Measurements from ENCODE around the gene UPF3A. TPM values are rescaled to one million over a fixed set of nuclear protein-coding genes. Genes with fewer than 3 reads are reported as not detected.
"Not testable (repeated sequence)": the region's sequence is repeated elsewhere in the genome, so short reads cannot be mapped to it uniquely, and the experiment has no call there.

Gene UPF3A
- total RNA-seq, 1 donor from 2014 or later: 26.2 TPM

DNA sequence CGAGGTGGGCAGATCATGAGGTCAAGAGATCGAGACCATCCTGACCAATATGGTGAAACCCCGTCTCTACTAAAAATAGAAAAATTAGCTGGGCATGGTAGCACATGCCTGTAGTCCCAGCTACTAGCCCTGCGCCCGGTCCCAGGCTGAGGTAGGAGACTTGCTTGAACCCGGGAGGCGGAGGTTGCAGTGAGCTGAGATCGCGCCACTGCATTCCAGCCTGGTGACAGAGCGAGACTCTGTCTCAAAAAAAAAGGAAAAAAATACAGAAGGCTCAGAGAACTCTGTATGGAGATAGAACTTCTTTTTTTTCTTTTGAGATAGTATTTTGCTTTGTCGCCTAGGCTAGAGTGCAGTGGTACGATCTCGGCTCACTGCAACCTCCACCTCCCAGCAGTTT, 17.1 kb upstream of the UPF3A start:
- ATAC-seq: not testable (repeated sequence)

DNA sequence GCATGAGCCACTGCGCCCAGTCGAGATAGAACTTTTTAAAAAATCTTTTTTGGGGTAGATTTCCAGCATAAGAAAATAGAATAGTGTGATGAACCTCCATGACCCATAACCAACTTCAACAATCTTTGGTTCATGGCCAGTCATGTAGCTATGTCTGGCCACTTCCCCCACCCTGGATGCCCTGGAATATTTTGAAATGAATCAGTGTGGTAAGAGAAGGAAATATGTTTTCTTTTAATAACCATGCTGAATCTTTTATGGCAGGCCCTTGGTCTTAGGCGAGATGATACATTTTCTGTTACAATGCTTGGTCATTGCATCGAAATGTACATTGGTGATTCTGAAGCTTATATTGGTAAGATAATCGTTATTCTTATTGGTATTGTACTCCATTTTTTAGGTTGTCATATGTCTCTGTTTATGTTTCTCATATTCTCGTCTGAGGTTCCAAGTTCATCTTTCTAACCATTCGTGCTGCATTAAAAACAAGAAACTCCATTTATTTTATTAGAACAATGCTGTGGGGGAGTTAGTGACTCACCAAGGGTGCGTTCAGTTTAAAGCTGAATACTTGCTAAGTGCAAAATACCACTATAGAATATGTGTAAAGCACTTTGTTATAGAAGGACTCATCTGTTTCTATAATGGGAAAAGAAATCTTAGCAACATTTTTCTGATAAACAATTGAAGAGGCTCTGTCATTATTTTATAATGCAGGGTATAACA, 16.4 kb upstream of the UPF3A start:
- no peak for ATAC-seq

DNA sequence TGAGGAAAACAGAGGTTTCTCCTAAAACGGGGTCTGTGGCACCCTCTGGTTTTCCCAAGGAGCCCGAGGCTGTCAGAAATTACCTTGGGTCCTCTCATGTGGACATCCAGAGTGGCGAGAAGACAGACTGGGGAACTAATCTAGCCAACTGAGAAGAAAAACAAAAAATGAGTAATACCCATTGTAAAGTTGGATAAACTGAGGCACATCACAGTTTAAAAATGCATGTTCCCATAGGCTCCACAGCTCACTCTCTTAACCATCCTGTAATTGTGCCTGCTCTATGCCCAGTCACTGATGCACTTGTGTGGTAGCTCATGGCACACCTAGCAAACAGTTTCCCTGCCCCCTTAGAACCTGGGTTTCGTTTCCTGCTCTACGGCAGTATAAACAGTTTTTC, 15.2 kb upstream of the UPF3A start:
- no peak for ATAC-seq

DNA sequence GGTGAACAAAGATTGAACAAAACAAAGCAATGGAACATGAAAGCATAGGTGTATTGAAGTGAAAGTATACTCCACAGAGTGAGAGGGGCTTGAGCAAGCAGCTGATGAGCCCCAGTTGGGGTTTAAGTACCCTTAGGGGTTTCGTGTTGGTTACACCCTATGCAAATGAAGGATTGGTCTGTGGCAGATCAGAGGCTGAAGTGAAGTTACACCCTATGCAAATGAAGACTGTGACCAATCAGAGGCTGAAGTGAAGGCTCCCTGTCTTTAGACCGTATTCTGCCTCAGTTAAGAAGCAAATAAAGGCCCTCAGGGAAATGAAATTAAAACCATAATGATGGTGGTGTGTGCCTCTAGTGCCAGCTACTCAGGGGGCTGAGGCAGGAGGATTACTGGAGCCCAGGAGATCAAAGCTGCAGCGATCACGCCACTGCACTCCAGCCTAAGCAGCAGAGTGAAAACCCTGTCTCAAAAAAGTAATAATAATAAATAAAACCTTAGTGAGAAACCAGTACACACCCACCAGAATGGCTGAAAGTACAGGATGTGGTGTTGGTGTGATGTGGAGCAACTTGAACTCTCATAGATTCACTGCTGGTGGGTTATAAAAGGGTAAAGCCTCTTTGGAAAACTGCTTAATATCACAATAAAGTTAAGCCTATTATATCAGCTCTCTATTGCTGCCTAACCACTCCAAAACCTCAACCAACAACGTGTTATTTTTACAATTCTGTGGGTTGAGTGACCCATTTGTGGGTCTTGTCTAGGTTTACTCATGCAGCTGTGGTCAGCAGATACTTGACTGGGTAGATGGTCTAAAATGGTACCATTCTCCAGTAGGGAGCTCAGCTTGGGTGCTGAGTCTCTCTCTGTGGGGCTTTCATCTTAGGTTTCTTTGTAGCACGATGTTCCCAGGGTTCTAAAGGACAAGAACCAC, 12.8 kb upstream of the UPF3A start:
- no peak for ATAC-seq

DNA sequence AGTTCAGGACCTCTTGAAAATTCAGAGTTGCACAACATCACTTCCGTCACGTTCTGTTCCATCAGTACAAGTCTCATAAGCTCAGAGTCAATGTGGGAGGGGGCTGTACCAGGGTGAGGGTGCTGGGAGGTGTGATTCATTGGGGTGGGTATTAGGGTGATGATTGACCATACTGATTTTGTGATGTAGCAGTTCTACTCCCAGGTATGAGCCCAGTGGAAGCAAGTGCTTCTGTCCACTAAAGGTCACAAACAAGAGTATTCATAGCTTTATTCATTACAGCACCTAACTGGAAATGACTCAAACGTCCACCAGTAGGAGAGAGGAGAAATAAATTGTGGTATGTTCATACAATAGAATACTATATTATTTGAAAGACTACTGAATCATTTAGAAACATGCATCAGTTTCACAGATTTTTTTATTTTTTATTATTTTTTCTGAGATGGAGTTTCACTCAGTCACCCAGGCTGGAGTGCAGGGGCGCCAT, 12.1 kb upstream of the UPF3A start:
- no peak for ATAC-seq

DNA sequence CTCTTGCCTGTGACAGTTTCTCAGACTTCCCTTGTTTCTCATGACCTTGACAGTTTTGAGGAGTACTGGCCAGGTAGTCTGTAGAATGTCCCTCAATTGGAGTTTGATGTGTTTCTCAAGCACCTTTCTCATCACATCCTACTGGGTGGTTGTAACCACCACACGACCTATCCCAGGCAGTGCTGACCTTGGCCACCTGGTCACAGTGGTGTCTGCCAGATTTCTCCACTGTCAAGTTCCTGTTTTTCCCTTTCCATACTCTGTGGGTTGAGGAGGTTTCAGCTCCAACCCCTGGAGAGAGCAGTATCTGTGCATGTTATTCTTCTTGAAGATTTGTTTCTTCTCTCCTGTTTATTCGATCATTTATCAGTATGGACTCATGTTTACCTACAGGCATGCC, 8.4 kb upstream of the UPF3A start:
- no peak for ATAC-seq

DNA sequence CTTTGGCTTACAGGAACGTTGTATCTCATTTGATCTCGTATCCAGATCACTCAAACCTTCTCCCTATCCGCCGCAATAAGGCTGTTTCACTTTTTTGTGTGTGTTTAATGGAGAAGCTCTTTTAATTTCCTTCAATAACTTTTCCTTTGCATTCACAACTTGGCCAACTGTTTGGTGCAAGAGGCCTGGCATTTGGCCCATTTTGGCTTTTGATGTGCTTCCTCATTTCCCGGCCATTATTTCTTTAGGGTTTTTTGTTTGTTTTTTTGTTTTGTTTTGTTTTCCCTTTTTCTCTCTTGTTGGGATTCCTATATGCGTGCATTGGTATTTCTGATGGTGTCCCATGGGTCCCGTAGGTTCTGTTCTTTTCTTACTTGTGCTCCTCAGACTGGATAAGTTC, 6.1 kb upstream of the UPF3A start:
- ATAC-seq: no peak

DNA sequence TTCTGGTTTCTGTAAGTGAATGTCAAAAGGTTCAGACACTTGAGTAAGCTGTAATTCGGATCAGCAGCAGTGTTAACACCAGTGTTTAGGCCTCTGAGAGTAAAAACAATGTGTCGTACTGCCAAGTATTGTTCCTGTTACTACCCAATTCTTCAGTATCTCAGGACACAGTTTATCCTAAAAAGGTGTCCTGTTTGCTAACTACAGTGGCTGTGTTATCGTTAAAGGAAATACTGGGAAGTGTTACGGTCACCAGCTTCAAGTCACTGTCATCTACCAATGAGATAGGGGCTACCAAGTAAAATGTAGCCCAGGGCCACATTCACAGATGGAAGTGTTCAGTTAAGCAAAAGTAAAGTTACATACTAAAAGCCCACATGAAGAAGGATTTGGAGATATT, 2.3 kb upstream of the UPF3A start:
- no peak for ATAC-seq

DNA sequence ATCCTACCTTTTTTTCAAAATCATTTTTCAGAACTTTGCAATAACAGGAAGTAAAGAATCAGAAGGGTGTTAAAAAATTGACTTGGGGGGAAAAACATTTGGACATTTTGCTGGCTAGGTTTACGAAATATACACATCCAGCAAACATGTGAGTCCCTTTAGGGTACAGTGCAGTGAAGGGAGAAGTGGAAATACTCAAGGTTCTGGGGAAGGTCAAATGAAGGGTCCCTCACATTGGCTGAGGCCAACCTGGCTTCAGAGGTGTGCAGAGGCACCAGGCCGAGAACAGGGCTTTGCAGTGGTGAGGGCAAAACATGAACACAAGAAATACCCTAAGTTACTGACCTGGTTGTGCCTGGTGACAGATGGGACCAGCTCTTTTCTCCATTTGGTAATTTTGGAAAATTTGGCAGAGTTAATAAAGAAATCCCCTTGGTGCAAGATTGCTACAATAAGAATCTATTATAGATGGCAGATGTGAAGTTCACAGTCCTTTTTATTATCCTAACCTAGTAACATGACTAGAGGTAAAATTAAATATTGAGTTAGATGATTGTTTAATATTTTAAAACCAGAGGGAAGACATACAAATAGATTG, 1.5 kb upstream of the UPF3A start:
- ATAC-seq: no peak

DNA sequence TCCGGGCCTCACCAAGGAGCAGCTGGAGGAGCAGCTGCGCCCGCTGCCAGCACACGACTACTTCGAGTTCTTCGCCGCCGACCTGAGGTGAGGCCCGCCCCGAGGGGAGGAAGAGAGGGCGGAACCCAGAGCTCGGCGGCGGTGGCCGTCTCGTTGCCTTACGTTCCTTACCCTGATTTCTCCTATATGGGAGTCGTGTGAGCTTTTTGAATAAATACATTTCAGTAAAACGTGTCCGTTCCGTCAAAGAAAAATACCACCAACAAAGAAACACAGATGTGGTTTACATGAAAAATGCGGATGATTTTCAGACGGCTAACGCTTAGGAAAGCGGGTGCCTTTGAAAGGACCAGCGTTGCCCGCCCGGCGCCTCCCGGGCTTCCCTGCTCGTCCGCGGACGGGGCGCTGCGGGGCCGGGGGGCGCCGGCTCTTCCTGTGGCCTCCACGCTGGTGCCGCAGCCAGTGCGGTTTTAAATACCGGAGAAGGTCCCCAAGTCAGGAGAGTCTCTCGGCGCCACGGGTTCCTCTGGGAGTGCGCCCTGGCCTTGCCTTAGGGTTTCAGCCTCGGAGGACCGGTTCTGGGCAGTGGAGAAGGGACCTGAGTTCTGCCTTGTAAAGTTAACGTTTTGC, 755 bp downstream of the UPF3A start:
- peak; percentile 73 for ATAC-seq

DNA sequence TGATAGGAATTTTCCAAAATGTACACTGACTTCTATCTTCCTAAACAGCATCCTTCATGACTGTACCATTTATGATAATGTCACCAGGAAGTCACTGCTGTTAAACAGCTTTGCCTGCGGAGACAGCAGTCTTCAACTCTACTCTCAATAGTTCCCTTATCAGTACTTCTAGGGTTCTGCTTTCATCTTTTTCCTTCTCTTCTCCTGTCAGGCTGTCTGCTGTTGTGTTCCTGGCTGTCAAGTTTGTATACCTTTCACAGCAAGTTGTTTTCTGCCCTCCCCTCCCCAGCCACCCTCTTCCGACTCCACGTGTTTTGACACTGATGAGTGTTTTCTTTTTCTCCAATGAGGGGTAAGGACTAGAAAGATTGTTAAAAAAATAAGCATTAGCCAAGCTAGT, 2.2 kb downstream of the UPF3A start:
- ATAC-seq: no peak

DNA sequence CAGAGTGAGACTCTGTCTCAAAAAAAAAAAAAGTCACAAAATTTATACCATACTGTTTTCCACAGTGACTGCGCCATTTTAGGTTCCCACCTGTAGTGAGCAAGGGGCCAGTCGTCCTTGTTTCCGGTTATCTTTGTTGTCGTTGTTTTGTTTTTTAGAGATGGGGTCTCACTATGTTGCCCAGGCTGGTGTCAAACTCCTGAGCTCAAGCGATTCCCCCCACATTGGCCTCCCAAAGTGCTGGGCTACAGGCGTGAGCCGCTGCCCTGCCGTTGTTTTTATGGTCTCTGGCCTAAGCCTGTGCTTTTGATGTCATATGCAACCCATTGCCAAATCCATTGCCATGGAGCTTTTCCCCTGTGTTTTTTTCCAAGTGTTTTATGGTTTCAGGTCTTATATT, 3.3 kb downstream of the UPF3A start:
- ATAC-seq: no peak

DNA sequence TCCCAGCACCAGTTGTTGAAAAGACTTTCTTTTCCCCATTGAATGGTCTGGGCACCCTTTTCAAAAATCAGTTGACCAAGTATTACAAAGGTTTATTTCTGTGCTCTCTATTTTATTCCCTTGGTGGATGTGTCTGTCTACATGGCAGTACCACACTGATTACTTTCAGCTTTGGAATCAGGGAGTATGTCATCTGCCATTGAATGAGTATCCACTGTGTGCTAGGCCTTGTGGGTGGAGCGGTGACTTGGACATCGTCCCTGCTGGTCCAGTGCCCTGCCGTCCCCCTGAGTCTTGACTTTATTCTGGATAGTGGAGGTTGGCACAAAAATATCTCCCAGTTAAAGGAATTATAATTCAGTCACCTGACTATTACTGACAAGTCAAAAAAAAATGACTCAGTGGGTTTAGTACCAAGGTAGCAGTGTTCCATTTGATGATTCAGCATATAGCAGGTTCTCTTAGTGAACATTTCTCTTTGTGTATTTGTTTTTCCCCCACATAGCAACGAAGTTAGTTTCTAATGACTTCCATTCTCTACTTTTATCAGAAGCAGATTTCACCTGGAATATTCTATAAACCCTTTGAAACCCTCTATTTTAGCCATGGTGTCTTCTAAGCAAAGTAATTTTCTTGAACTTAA, 3.9 kb downstream of the UPF3A start:
- ATAC-seq: no peak

DNA sequence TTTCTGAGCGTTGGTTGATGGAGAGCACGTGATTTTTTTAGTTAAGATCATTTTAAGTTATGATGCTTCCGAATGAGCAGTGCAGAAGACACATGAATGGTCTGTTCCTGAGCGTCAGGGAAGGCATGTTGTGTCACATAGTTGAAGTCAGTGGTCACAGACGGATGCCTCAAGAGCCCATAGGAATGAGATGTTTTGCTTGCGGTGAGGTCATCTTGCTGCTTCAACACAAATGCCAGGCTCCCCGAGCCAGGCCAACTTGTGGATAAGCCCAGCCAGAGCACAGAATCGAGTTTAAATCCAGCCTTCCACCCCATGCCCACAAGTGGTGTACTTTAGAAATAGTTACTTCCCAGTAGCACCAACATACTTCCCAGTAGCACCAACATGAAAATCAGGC, 5.4 kb downstream of the UPF3A start:
- ATAC-seq: no peak

DNA sequence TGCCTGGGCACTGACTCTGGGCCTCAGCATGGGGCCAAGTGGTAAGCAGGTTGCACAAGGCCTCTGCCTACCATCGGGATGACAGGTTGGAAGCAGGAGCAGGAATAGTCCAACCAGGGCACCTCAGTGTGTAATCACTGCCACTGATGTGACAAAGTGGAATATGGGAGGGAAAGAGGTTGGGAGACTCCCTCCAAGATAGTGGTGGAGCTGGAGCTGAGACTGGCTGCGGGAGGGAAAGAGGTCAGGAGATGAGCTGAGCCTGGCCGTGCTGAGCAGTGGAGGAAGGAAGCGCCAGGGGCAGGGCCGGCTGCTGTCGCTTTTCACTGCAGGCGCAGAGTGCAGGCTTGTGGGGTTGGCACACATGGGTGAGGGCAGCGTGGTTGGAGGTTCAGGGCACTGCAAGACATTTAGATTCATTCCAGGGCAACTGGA, 6.8 kb downstream of the UPF3A start:
- ATAC-seq: peak; percentile 28

DNA sequence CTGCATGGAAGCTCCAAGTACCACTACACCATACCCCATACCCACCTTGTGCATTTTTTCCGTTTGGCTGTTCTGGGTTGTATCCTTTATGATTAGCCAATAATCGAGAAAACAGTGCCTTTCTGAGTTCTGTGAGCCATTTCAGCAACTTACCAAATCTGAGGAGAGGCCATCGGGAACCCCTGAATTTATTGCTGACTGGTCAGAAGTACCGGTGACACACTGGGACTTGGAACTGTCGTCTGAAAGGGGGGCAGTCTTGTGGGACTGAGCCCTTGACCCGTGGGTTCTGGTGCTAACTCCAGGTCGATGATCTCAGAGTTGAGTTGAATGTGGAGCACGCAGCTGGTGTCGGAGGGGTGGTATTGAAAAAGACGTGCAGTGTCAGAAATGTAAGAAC, 15.0 kb downstream of the UPF3A start:
- no peak for ATAC-seq

DNA sequence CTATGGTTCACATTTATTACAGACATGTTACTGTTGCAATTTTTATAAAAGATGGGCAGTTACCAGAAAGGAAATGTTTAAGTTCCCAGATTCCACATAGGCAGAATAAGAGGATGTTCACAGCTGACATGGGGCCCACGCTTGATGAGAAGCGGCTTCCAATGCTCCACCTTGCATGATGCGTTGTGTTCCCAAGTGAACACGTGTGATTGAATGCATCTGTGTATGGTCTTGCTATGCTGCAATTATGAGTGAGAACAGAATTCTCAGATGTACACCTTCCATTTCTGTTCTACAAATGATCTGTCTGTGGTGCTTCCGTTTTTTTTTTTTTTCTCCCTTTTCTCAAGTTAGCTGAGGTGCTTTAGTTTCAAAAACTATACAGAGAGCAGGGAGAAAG, 15.5 kb downstream of the UPF3A start:
- no peak for ATAC-seq

DNA sequence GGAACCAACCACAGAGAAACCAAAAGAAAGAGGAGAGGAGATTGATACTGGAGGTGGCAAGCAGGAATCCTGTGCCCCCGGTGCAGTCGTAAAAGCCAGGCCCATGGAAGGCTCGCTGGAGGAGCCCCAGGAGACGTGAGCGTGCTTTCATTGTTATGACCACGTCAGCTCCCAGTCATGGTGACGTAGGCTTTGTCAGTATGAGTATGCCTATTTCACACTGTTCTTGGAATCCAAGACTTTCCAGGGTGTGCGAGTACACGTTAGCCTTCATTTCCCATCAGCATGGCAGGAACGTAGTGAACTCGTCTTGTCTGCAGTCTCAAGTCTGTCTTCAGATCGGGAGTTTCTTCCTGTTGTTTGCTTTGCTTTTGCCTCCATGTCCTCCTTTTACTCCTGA, 17.5 kb downstream of the UPF3A start:
- no peak for ATAC-seq

DNA sequence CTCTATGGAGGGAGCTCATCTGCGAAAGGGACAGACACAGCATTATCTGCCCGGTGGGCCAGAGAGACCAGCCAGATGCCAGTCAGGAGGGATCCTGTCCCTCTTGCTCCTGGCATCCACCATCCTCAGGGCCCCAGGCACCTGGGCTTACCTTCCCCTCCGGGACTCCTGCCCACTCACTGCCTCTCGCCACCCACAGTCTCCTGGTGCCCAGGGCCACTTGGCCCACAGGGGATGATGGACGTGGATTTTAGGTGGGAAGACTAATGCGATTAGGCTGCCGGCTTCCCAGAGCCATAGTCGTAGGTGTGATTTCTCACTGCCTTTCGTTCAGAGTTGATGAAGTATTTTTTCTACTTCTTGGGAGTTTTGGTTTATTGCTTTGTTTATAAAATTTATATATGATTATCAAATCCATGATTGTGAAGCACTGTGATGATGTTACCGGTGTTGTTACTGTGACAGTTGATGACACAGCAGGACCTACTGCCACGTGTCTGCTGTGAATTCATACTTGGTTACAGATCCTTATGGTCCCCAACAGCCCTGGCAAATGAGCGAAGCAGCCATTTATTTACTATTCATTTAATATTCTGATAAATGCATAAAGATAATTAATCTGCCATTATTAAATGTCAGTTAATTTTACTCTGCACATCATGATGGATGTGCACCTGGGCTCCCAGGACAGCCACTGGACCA, 18.4 kb downstream of the UPF3A start:
- ATAC-seq: no peak

DNA sequence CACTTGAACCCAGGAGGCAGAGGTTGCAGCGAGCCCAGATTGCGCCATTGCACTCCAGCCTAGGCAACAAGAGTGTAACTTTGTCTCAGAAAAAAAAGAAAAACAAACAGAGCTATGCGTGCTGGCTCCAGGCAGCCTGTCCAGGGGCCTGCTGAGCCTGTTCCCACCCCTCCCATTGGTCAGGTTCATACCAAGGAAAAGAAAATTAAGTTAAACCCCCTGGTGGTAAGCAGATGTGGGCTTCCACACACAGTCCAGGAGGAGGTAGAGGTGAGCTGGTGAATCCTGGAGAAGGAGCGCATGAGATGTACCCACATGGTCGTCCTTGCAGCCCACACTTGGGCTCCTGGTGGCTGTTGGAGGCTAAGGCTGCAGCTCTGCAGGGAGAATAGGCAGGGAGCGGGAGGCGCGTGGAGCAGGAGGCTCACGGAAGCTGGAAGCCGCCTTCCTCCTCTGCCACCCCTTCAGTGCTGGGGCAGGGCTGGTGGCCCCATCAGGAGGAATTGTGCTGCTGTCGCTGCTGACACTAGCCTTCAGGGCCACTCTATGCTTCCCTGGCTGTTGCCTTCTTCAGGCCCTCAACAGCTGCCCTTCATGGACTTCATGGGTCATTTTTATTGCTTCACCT, 22.4 kb downstream of the UPF3A start:
- no peak for ATAC-seq

DNA sequence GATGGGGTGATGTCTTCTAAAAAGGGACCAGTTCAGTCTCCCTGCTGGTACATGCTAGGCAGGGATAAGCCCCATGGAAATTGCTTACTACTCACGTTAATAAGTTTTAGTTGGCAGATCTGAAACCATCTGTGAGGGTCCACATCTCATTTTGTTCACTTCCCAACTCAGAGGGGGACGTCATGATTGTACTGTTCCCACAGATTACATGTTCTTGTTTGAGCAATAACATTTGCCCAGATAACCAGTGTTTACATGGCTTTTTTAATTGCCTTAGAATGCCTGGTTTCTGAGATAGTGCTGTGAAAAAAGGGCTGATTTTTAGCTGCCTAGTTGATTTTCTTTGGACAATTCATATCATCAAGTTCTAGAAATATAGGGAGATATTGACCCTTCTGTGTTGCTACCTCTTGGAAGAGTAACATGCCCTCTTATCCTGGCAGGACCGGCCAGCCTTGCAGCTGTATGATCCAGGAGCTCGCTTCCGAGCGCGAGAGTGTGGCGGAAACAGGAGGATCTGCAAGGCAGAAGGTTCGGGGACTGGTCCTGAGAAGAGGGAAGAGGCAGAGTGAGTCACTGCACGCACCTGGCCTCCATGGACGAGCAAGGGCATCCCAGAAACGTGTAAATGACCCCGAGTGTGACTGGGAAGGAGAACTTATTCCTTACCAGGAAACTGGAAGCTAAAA, 23.1 kb downstream of the UPF3A start:
- ATAC-seq: no peak
